Hindlimb muscle (tissue), 1 donor: ENCODE data around the gene CDC34. TPM values are rescaled to one million over a fixed set of nuclear protein-coding genes. Genes with fewer than 3 reads are reported as not detected.

ENCODE experiments used
- DNase-seq: peaks from one replicate; pipeline ENCODE4 v3.0.0-alpha.2; 2013
- polyA plus RNA-seq: library from polyadenylated mRNA; unstranded; fragments of 120-200 nt; gene quantifications from one replicate; pipeline ENCODE4 v1.2.1, GENCODE V29; 2013; ENCODE audit not compliant: insufficient read length

Gene CDC34
- polyA plus RNA-seq, 1 donor = 78.5 TPM

DNA sequence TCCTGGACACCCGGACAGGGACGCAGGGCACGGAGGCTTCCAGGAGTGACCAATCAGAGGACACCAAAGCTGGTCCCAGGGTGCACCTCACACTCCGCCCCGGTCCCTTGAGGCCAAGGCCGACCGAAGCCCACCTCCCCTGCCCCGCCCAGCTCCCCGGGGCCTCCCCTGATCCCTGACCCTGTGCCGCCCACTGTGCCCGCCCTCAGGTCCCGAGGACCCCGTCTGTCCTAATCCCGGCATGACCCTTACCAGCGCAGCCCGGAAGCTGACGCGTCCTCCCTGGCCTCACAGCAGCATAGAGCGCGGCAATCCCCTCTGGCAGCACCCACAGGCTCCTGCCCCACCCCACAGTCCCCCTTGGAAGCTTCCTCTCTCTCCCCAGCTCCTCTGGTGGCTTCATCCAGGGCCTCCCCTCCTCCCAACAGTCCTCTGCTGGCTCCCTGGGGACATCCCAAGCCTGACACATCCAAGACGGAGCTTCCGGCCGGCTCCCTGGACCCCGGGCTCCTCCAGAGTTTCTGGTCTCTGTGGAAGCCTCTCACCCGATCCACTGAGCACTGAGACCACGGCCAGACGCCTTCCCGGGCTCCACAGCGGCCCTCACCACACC, 7.4 kb upstream of the CDC34 start:
- no peak for DNase-seq

DNA sequence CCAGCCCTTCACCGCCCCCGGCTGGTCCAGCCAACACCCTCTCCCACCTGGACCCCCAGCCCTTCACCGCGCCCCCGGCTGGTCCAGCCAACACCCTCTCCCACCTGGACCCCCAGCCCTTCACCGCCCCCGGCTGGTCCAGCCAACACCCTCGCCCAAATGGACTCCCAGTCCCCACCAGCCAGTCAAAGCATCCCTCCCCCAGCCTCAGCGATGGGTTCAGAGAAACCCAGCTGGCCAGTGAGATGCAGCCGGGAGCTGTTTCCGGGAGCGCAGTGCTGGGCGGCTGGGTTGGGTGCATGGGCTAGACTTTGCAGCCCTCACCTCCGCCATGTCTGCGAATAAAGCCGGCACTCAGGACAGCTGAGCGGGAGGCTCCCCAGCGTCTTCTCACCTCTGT, 6.5 kb upstream of the CDC34 start:
- DNase-seq = no peak

DNA sequence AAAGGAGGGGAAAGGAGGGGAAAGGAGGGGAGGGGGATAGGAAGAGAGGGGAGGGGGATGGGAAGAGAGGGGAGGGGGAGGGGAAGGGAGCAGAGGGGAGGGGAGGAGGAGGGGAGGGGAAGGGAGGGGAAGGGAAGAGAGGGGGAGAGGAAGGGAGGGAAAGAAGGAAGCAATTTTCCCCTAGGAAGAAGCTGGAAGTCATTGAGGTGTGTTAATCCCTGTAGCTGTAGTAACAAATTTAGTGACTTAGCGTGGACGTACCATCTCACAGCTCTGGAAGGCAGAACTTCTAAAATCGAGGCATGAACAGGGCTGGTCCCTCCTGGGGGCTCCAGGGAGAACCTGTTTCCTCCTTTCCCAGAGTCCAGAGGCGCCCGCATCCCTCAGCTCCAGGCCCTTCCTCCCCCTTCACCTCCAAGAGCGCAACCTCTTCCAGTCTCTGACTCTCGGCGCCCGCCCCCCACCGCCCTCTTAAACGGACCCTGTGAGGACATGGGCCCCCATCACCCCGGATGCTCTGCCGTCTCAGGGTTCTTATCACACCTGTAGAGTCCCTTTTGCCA, 5.6 kb upstream of the CDC34 start:
- DNase-seq = no peak

- no peak for DNase-seq
These were observed 1.2 kb upstream of the CDC34 start for GRCh38 chr19:530134-531008.

GRCh38 chr19:531009-531752, 379 bp upstream of the CDC34 start:
- DNase-seq = peak; percentile 92

DNA sequence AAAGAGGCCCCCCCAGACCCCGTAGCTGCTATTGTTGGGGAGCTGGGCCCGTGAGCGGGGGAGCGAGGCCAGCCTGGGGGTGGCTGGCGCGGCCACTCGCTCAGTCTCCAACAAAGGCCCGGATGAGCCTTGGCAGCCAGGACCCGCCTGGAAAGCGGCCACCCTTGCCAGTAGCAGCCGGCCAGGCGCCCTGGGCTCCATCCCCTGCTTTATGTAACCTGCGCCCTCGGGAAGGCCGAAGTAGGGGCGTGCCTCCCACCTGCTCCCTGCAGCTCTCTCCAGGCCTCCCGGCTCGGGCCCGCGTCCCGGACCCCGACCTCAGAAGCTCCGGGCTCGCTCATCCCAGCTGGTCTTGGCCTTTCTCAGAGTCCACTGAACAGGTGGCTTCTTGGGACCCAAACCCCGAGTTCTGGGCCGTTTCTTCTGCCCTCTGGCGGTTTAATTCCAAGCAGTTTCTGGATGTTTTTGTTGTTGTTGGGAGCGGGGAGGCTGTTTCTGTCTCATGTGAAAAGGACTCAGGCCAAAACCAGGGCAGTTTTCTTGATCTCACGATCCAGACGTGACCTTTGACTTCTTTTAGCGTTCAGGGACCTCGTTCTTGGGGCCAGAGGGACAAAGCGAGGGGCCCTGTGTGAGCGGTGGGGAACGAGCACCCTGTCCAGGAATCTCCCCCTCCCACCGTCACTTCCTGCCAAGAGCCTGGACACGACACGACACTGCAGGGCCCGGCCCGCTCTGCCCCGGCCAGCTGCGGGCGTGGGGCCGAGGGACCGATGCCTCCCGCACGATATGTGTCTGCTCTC, 1.2 kb downstream of the CDC34 start:
- peak; percentile 73 for DNase-seq

- no peak for DNase-seq
These were observed 2.0 kb downstream of the CDC34 start for GRCh38 chr19:533364-534058.

DNA sequence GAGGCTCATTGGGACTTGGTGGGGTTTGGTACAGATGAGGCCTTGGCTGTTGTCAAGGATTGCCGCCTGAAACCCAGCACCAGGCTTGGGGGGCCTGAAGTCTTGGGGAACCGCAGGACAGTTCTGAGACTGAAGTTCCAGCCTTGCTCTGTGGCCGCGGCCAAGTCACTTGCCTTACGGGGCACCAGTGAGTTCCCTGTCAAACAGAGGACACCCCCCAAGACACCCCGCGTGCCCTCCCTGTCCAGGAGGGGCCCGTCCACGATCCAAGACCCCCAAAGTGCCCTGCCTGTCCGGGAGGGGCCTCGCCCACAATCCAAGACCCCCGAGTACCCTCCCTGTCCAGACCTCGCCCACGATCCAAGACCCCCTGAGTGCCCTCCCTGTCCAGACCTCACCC, 2.5 kb downstream of the CDC34 start:
- DNase-seq = no peak

DNA sequence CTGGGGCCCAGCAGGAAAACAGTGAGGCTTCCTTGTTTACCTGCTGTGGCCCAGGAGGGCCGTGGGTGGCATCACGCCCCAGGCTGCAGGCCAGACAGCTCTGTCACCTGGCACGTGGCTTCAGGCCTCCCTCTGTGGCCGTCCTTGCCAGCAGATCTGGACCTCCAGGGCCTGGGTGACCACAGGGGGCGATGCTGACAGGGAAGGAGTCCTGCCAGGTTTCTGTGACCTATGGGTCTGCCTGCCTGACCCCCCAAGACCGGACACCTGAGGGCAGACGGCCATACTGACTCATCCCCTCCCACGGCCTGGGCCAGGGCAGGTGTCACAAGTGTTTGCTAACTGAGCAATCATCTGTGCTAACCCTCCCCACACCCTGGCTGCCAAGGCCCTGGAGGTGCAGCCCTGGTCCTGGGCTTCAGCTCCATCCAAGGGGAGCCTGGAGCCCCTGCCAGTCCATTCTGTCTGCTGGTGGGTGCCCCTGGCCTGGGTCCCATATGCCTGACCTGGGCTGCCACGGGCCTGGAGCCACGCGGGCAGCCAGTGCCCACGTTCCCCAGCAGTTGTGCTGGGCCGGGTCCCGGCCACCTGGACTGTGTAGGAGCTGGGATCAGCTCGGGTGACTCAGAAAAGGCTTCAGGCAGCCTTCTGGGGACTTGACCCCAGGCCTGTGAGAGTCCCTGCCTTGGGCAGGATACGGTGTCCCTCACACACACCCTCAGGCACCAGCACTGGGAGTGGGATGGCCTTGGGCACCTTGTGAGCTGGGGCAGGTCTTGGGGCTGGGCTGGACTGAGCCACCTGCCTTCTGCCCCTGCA, 3.7 kb downstream of the CDC34 start:
- no peak for DNase-seq

- DNase-seq = no peak
These were observed 4.7 kb downstream of the CDC34 start for GRCh38 chr19:536031-536880.

- no peak for DNase-seq
These were observed 5.4 kb downstream of the CDC34 start for GRCh38 chr19:536881-537404.

DNA sequence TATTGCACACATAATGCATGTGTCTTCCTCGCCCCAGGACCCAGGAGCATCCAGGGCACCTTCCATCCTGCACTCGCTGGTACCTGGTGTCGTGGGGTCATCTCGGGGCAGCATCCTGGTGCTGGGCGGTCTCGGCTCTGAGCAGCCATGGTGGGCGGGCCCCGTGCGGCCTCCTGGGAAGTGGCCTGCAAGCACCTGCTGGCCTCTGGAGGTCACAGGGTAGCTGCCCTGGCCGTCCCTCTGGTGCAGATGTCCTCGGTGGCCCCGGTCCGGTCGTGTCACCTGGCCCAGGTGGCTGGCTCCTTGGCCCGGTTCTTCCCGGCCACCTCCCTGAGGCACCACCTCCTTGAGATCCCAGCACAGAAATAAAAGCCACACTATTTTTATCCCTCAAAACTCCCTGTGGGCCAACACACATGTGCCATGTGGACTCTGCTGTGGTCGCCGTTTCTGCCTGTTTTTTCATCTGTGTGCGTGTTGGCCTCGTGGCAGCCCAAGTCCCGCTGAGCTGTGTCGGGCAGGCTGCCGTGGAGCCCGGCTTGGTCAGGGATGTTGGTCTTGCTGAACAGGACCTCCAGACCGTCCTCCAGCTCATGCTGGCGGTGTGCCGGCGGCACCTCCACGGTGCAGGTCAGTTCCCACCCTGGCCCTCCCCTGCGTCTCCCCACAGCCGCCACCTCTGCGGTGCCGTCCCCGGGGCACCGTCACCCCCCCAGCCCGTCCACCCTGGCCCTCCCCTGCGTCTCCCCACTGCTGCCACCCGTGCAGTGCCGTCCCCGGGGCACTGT, 7.3 kb downstream of the CDC34 start:
- DNase-seq = no peak

- DNase-seq = no peak
These were observed 8.0 kb downstream of the CDC34 start for GRCh38 chr19:539429-540030.

GRCh38 chr19:540867-541637, 9.5 kb downstream of the CDC34 start:
- no peak for DNase-seq

- no peak for DNase-seq
These were observed 10.1 kb downstream of the CDC34 start for GRCh38 chr19:541699-542098.

GRCh38 chr19:542173-542866, 10.8 kb downstream of the CDC34 start:
- DNase-seq = no peak
